ENCODE measurements around the gene ABCA3.

- TF ChIP-seq CTCF (IDR thresholded peaks at IDR 0.05) = no peak
- no peak for TF ChIP-seq POLR2A (IDR thresholded peaks at IDR 0.05)
- no peak for TF ChIP-seq EP300 (IDR thresholded peaks at IDR 0.05)
- no peak for TF ChIP-seq POLR2AphosphoS5 (IDR thresholded peaks at IDR 0.05)
Measured at GRCh38 chr16:2331199-2331930, 9.2 kb downstream of the ABCA3 start.

All from gastroesophageal sphincter (tissue), 3 donors.